IPS DF 6.9 (cell line): ENCODE results near the gene FARS2.

Source experiments
- DNase-seq: peaks from one replicate; pipeline ENCODE4 v3.0.0-alpha.2; 2013; ENCODE audit warnings: low read depth, low spot score
- H3K27ac ChIP-seq: one replicate; pipeline ENCODE4 v1.5.1; 2013; ENCODE audit warnings: low read length, control low read depth
- H3K27me3 ChIP-seq: 2 replicates; pipeline ENCODE4 v1.6.1; 2013; ENCODE audit warnings: mild to moderate bottlenecking, low read length; ENCODE audit not compliant: control insufficient read depth, insufficient read depth
- H3K36me3 ChIP-seq: 2 replicates; pipeline ENCODE4 v1.6.1; 2013; ENCODE audit warnings: low read length; ENCODE audit not compliant: control insufficient read depth, insufficient read depth
- H3K4me1 ChIP-seq: 2 replicates; pipeline ENCODE4 v1.6.1; 2013; ENCODE audit warnings: low read length; ENCODE audit not compliant: control insufficient read depth, insufficient read depth
- H3K4me3 ChIP-seq: 2 replicates; pipeline ENCODE4 v1.5.1; 2013; ENCODE audit warnings: mild to moderate bottlenecking, low read length
- H3K9me3 ChIP-seq: 2 replicates; pipeline ENCODE4 v1.6.1; 2013; ENCODE audit warnings: low read length, inconsistent platforms; ENCODE audit not compliant: control insufficient read depth, insufficient read depth
- WGBS: extraction: QIAGEN DNeasy Blood & Tissue Kit; methylation state at CpG from one replicate; pipeline ENCODE4 v1.1.7; 2013; ENCODE audit warnings: mixed read lengths, missing lambda C conversion rate; ENCODE audit not compliant: insufficient read length, insufficient coverage; 5-methylcytosine and 5-hydroxymethylcytosine counted together

The FARS2 gene

DNA sequence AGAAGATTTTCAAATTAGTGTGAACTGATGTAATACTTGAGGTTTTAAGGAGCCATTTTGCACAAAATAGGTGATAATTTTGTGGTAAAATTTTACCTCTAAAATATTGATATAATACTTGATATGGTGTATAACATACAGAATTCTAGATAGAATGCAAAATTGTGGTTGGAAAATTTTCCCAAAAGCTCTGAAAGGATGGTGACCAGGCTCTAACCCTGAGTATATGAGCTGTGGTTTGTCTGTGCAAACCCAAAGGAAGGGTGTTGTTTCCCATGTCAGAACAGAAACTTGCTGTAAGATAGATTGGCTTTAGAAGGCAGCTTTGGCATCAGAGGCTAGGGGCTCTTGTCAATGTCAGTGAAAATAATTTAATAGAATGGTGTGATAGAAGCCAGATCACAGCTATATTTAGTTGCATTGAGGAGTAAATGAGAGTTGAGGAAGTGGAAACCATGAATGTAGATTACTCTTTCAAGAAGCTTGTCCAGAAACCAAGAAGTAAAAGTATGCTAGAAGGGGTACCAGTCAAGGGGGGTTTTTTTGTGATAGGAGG lies 257.7 kb downstream of the FARS2 start:
- H3K4me1 ChIP-seq: peaks cover 2% of the 10 kb centered on the region; the same call in 1 of the 2 replicates
- no peak overlapping the region for H3K27ac ChIP-seq
- H3K27me3 ChIP-seq: no peaks in the 10 kb centered on the region
- DNase-seq: no peak
- no peak overlapping the region for H3K4me3 ChIP-seq
- H3K36me3 ChIP-seq: no peaks in the 10 kb centered on the region
- no peaks in the 10 kb centered on the region for H3K9me3 ChIP-seq

DNA sequence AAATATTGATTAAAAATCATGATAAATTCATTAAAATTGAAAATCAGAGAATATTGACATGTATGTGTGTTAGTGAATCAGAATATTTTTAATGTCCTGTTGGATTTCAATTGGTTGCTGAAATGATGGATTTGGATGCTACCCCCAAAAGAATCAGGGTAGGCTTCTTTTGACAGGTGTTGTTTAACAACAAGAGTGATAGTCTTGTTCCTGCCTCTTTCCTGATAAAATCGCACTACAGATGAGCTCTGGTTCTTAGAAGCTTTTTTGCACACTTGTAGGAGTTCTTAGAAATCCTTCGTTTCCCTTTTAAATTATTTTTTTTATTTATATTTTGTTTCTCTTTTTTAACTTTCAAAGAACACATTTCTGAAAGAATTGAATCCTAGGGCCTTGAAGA lies 259.5 kb downstream of the FARS2 start:
- Histone ChIP-seq H3K9me3 (no peaks in the 10 kb centered on the region), H3K27me3 (no peaks in the 10 kb centered on the region), H3K4me1 (peaks cover 2% of the 10 kb centered on the region; the same call in 1 of the 2 replicates), H3K36me3 (no peaks in the 10 kb centered on the region), H3K4me3 (no peak overlapping the region), H3K27ac (no peak overlapping the region)
- WGBS: no CpG with 5 or more reads among the region's 2 CpGs
- no peak for DNase-seq

DNA sequence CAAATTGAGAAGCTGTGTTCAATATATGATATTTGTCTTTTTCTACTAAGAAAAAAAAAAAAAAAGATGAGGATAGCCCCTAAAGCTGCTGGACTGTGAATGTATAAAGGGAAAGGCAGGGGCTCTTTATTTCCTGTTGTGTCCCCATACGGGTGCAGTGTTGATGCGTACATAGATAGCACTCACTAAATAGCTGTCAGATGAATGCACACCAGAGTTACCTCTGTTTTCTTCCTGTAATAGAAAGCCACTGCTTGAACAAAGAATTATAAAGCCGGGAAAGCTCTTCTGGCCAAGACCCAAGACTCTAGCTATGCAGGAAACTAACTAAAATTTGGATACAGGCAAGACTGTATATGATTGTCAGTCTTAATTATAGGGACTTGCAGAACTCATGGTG lies 260.0 kb downstream of the FARS2 start:
- DNase-seq: no peak
- Histone ChIP-seq H3K27me3 (no peaks in the 10 kb centered on the region), H3K27ac (no peak overlapping the region), H3K9me3 (no peaks in the 10 kb centered on the region), H3K4me1 (peaks cover 2% of the 10 kb centered on the region; the same call in 1 of the 2 replicates), H3K4me3 (no peak overlapping the region), H3K36me3 (no peaks in the 10 kb centered on the region)
- no CpG with 5 or more reads among the region's 3 CpGs for whole genome bisulfite sequencing

DNA sequence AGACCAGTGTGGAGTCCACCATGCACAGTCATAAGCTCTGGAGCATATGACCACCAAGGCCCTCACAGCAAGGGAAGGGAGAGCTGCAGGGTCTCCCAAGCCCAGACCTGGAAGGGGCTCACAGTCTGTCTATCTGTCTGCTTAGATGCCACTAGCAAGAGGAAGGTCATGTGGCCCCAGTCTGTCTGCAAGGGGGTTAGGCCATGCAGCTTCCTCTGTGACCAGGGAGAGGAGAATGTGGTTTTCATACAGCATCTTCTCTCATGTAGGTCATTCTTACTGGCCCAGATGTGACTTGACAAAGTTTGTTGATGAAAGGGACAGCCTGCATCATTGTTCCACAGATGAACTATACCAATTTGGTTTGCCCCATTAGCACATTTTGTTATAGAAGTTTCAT lies 260.8 kb downstream of the FARS2 start:
- H3K36me3 ChIP-seq: no peaks in the 10 kb centered on the region
- no peak overlapping the region for H3K4me3 ChIP-seq
- no peak overlapping the region for H3K27ac ChIP-seq
- no peaks in the 10 kb centered on the region for H3K9me3 ChIP-seq
- DNase-seq: no peak
- no peaks in the 10 kb centered on the region for H3K27me3 ChIP-seq
- H3K4me1 ChIP-seq: peaks cover 2% of the 10 kb centered on the region; the same call in 1 of the 2 replicates

DNA sequence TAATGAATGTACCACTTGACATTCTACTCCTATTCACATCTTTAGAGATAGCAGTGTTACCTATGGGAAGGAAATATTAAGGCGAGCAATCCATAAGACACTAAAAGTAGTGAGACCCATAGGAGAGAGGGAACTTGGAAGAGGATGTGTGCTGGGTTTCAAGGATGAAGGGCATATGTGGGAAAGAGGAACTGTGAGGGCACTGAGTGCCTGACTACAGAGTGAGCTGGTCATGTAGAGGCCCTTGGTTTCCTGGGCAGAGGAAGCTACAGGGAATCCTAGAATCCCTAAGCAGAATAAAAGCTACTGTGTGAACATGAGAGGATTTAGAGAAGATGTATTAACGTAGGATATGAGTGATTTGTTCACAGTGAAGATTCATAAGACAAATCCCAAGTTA lies 262.8 kb downstream of the FARS2 start:
- 100% methylated on average over 1 of the region's 2 CpGs for WGBS
- DNase-seq: no peak

DNA sequence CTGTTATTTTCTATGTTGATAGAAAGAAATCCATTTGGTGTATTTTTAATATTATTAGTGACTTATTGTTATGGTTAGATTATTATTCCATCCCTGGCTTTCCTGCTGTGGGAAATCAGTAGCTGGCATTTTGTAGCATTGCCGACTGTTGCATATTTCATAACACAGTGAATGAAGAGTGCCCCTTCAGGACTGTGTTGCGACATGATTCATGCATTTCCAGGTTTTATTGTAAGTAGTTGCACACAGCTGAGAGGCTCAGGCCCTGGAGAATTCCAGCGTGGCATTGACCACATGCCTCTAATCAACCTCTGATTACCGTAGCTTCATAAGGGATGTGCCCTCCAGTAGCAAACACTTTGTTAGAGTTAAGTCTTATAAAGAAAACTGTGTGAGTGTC lies 263.9 kb downstream of the FARS2 start:
- H3K4me3 ChIP-seq: no peak overlapping the region
- no CpG with 5 or more reads among the region's 4 CpGs for WGBS
- no peak overlapping the region for H3K27ac ChIP-seq
- H3K36me3 ChIP-seq: no peaks in the 10 kb centered on the region
- H3K4me1 ChIP-seq: peaks cover 5% of the 10 kb centered on the region
- H3K9me3 ChIP-seq: no peaks in the 10 kb centered on the region
- DNase-seq: no peak
- no peaks in the 10 kb centered on the region for H3K27me3 ChIP-seq

More for the DNA sequence above, 262.8 kb downstream of the FARS2 start:
- Histone ChIP-seq H3K36me3 (no peaks in the 10 kb centered on the region), H3K27me3 (no peaks in the 10 kb centered on the region), H3K27ac (no peak overlapping the region), H3K4me3 (no peak overlapping the region), H3K4me1 (peaks cover 5% of the 10 kb centered on the region), H3K9me3 (no peaks in the 10 kb centered on the region)

DNA sequence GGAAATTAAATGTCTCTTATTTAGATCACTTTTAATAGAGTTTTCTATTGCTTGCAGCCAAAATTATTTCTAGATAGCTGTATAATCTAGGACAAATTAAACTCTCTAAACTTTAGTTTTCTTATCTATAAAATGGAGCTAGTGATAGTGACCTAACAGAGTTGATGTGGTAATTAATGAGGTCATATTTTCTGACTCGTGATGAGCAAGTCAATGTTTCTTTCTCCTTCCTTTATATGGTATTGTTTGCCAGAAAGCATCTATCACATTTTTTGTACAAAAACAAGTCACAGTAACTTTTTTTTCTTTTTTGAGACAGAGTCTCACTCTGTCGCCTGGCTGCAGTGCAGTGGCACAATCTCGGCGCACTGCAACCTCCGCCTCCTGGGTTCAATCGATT lies 267.7 kb downstream of the FARS2 start:
- peaks cover 3% of the 10 kb centered on the region; the same call in 1 of the 2 replicates for H3K4me1 ChIP-seq
- H3K4me3 ChIP-seq: no peak overlapping the region
- H3K27ac ChIP-seq: no peak overlapping the region
- H3K9me3 ChIP-seq: no peaks in the 10 kb centered on the region
- no peak for DNase-seq
- H3K36me3 ChIP-seq: no peaks in the 10 kb centered on the region
- WGBS: no CpG with 5 or more reads among the region's 6 CpGs
- H3K27me3 ChIP-seq: no peaks in the 10 kb centered on the region

DNA sequence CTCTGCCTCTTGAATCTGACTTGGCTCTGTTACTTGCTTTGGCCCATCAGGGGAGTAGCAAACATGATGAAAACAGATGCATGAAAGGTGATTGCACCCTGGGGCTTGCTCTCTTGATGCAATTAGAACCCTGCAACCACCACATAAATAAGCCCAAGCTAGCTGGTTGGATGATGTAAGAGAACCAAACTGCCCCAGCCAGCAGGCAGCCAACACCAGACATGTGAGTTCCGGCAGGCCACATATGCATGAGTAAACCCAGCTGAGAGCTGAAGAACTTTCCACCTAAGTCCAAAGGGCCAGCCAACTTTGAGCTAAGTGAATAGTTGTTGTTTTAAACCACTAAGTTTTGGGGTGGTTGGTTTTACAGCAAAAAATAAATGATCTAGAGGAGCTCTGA lies 268.4 kb downstream of the FARS2 start:
- no peaks in the 10 kb centered on the region for H3K27me3 ChIP-seq
- no CpG with 5 or more reads among the region's 1 CpG for WGBS
- peaks cover 3% of the 10 kb centered on the region; the same call in 1 of the 2 replicates for H3K4me1 ChIP-seq
- DNase-seq: no peak
- no peaks in the 10 kb centered on the region for H3K9me3 ChIP-seq
- no peaks in the 10 kb centered on the region for H3K36me3 ChIP-seq
- H3K27ac ChIP-seq: no peak overlapping the region
- H3K4me3 ChIP-seq: no peak overlapping the region

DNA sequence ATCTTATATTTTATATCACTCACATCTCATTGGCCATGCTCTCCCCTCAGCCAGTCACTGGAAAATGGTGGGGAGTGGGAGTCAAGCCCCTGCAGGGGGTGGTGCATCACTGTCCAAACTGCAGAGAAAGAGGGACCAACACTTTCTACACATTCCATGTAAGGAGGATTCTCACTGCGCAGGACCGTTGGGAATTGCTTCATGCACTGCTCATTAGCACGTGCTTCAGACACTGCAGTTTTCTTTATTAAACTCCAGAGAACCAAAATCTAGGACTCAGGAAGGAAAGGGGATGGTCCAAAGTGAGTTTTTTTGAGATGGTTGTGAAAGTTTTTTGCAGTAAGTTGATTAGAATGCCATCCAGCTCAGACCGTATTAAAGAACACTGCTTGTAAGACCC lies 269.8 kb downstream of the FARS2 start:
- WGBS: no CpG with 5 or more reads among the region's 4 CpGs
- Histone ChIP-seq H3K4me1 (peaks cover 3% of the 10 kb centered on the region; the same call in 1 of the 2 replicates), H3K27me3 (no peaks in the 10 kb centered on the region), H3K27ac (no peak overlapping the region), H3K36me3 (no peaks in the 10 kb centered on the region), H3K9me3 (no peaks in the 10 kb centered on the region), H3K4me3 (no peak overlapping the region)
- DNase-seq: no peak

DNA sequence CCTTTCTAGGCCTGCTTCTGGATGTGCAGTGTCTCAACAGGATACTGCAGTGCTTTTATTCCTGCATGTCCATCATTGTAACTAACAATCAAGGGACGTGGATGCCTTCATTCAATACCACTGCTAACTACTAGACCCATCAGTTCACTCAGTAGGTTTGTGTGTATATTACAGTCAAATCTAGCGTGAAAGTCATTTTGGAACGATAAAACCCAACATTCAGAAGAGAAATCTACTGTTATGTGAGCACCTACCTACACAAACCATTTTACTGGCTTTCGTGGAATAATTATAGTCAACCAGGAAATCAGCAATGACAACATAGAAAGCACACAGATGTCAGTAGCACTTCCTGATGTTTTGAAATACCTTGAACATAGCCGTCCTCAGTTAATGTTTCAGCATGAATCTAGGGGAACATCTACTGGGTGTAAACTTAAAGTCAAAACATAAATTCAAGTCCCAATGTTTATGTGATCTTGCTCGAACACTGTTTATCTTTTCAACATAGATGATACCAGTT lies 270.6 kb downstream of the FARS2 start:
- no peak overlapping the region for H3K27ac ChIP-seq

DNA sequence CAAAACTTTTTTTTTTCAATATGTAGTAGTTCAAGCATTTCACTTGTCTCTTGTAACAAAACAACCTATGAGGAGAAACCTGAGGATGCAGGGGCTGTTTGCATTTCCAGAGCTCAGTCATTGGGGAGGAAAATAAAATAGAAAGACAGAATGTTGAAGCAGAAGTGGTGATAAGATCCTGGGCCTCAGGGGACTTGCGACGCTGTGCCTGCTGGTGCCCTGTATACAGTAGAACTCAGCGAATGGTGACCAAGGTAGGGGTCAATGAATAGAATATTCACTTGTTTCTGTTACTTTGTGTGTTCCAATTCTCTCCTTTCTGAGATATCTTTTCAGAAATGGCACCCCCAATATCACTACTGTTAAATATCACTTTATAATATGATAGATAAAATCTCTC lies 271.6 kb downstream of the FARS2 start:
- Histone ChIP-seq H3K36me3 (no peaks in the 10 kb centered on the region), H3K4me3 (no peak overlapping the region), H3K9me3 (no peaks in the 10 kb centered on the region), H3K27ac (no peak overlapping the region), H3K27me3 (no peaks in the 10 kb centered on the region), H3K4me1 (peaks cover 3% of the 10 kb centered on the region; the same call in 1 of the 2 replicates)
- no peak for DNase-seq
- WGBS: no CpG with 5 or more reads among the region's 3 CpGs

More for the DNA sequence above, 270.6 kb downstream of the FARS2 start:
- H3K36me3 ChIP-seq: no peaks in the 10 kb centered on the region
- peaks cover 3% of the 10 kb centered on the region; the same call in 1 of the 2 replicates for H3K4me1 ChIP-seq
- no peak for DNase-seq
- H3K9me3 ChIP-seq: no peaks in the 10 kb centered on the region
- WGBS: no CpG with 5 or more reads among the region's 6 CpGs
- no peak overlapping the region for H3K4me3 ChIP-seq
- H3K27me3 ChIP-seq: no peaks in the 10 kb centered on the region
